PC-9 (cell line): ENCODE measurements around the gene S100A8. TPM values are rescaled to one million over a fixed set of nuclear protein-coding genes. Genes with fewer than 3 reads are reported as not detected.
"Not testable (repeated sequence)": the region's sequence is repeated elsewhere in the genome, so short reads cannot be mapped to it uniquely, and the experiment has no call there.

Experiments used
- BruUV-seq: library from RNA; stranded (reverse); fragments of 400-500 nt; replicated peaks from 2 replicates; lab custom pipeline; 2021; lab: Mats Ljungman, UMichigan
- CTCF ChIA-PET: fragments of 300-600 bp; sonication (Branson Sonifier 250); formaldehyde crosslinking; loops from one replicate; lab custom pipeline; 2022; ENCODE audit warnings: antibody characterized with exemption; lab: Charles Lee
- POLR2A ChIA-PET: fragments of 300-600 bp; sonication (Branson Sonifier 250); formaldehyde crosslinking; loops from one replicate; lab custom pipeline; 2022; ENCODE audit warnings: antibody characterized with exemption; ENCODE audit not compliant: unreplicated experiment; lab: Charles Lee
- DNase-seq, 2 experiments: peaks; one replicate each; pipeline versions ENCODE4 v3.0.0 to v3.0.0-alpha.2; 2015 to 2022; ENCODE audit warnings: mixed read lengths in 1 of 2
- H2AFZ ChIP-seq: fragments of 200-600 bp; sonication (generic); 2 replicates; pipeline ENCODE4 v1.8.1; 2017; ENCODE audit warnings: antibody characterized with exemption
- H3F3A ChIP-seq: fragments of 200-600 bp; sonication (generic); 2 replicates; pipeline ENCODE4 v1.8.1; 2017; ENCODE audit warnings: antibody characterized with exemption, mild to moderate bottlenecking, low read depth; ENCODE audit not compliant: insufficient read depth
- H3K27ac ChIP-seq: fragments of 200-600 bp; sonication (generic); 2 replicates; pipeline ENCODE4 v1.6.1; 2016; ENCODE audit warnings: mixed run types
- H3K27me3 ChIP-seq: fragments of 200-600 bp; sonication (generic); 2 replicates; pipeline ENCODE4 v1.6.1; 2016; ENCODE audit warnings: low read depth, mixed run types; ENCODE audit not compliant: insufficient read depth
- H3K36me3 ChIP-seq: fragments of 200-600 bp; sonication (generic); 2 replicates; pipeline ENCODE4 v1.6.1; 2016; ENCODE audit warnings: low read depth, mixed run types
- H3K4me1 ChIP-seq: fragments of 200-600 bp; sonication (generic); replicated peaks from 2 replicates; pipeline ENCODE4 v1.6.1; 2016; ENCODE audit warnings: mixed run types; ENCODE audit not compliant: insufficient read depth
- H3K4me2 ChIP-seq: fragments of 200-600 bp; sonication (generic); 2 replicates; pipeline ENCODE4 v1.6.1; 2017; ENCODE audit warnings: mixed run types
- H3K4me3 ChIP-seq: fragments of 200-600 bp; sonication (generic); 2 replicates; pipeline ENCODE4 v1.6.1; 2016; ENCODE audit warnings: mixed run types
- H3K79me2 ChIP-seq: fragments of 200-600 bp; sonication (generic); 2 replicates; pipeline ENCODE4 v1.6.1; 2017; ENCODE audit warnings: low read depth, mixed run types
- H3K9me2 ChIP-seq: fragments of 200-600 bp; sonication (generic); 2 replicates; pipeline ENCODE4 v1.8.1; 2017; ENCODE audit warnings: mild to moderate bottlenecking; ENCODE audit not compliant: insufficient read depth
- H3K9me3 ChIP-seq: fragments of 200-600 bp; sonication (generic); 2 replicates; pipeline ENCODE4 v1.8.1; 2016; ENCODE audit warnings: low read depth; ENCODE audit not compliant: insufficient read depth
- H4K20me1 ChIP-seq: fragments of 200-600 bp; sonication (generic); 2 replicates; pipeline ENCODE4 v1.8.1; 2017; ENCODE audit not compliant: insufficient read depth
- EZH2 ChIP-seq: fragments of 200-600 bp; sonication (generic); IDR thresholded peaks from 2 replicates; pipeline ENCODE4 v1.8.0; 2017; ENCODE audit warnings: antibody characterized with exemption, low read depth
- intact Hi-C: fragments of 100-400 bp; cut with micrococcal nuclease; formaldehyde crosslinking; loops from one replicate; pipeline ENCODE4 v1.10.0; 2022; ENCODE audit not compliant: unreplicated experiment
- total RNA-seq: library from RNA; stranded (reverse); gene quantifications from 2 replicates; pipeline ENCODE4 v1.2.3, GENCODE V29; 2021
- TF ChIP-seq, protein P1 (sequence below): fragments of 200-600 bp; sonication (generic); conservative IDR thresholded peaks from 2 replicates; pipeline ENCODE4 v1.6.1; 2017; ENCODE audit warnings: mixed run types, antibody characterized with exemption, mild to moderate bottlenecking, moderate library complexity

S100A8 gene
- total RNA-seq, 1 experiment from 2014 or later, result not detected

GRCh38 chr1:153417136-153417888 lies 26.4 kb upstream of the S100A8 start:
- ChIA-PET CTCF (no interaction called here), POLR2A (no interaction called here)
- H3K27me3 ChIP-seq, result peaks cover 40% of the 10 kb centered on the region
- H3F3A ChIP-seq, result no peaks in the 10 kb centered on the region
- no peaks in the 10 kb centered on the region for H3K4me1 ChIP-seq
- H3K4me3 ChIP-seq, result no peak overlapping the region
- H2AFZ ChIP-seq, result no peak overlapping the region
- no peaks in the 10 kb centered on the region for H4K20me1 ChIP-seq
- H3K9me2 ChIP-seq, result no peaks in the 10 kb centered on the region
- no TSS peak for BruUV-seq
- TF ChIP-seq, protein P1, sequence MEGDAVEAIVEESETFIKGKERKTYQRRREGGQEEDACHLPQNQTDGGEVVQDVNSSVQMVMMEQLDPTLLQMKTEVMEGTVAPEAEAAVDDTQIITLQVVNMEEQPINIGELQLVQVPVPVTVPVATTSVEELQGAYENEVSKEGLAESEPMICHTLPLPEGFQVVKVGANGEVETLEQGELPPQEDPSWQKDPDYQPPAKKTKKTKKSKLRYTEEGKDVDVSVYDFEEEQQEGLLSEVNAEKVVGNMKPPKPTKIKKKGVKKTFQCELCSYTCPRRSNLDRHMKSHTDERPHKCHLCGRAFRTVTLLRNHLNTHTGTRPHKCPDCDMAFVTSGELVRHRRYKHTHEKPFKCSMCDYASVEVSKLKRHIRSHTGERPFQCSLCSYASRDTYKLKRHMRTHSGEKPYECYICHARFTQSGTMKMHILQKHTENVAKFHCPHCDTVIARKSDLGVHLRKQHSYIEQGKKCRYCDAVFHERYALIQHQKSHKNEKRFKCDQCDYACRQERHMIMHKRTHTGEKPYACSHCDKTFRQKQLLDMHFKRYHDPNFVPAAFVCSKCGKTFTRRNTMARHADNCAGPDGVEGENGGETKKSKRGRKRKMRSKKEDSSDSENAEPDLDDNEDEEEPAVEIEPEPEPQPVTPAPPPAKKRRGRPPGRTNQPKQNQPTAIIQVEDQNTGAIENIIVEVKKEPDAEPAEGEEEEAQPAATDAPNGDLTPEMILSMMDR, result no peak
- no peak for TF ChIP-seq EZH2
- no peaks in the 10 kb centered on the region for H3K9me3 ChIP-seq
- intact Hi-C loops, result no loop called here
- H3K79me2 ChIP-seq, result no peaks in the 10 kb centered on the region
- DNase-seq, result no peak
- no peak overlapping the region for H3K27ac ChIP-seq
- H3K4me2 ChIP-seq, result no peak overlapping the region
- H3K36me3 ChIP-seq, result no peaks in the 10 kb centered on the region

DNA sequence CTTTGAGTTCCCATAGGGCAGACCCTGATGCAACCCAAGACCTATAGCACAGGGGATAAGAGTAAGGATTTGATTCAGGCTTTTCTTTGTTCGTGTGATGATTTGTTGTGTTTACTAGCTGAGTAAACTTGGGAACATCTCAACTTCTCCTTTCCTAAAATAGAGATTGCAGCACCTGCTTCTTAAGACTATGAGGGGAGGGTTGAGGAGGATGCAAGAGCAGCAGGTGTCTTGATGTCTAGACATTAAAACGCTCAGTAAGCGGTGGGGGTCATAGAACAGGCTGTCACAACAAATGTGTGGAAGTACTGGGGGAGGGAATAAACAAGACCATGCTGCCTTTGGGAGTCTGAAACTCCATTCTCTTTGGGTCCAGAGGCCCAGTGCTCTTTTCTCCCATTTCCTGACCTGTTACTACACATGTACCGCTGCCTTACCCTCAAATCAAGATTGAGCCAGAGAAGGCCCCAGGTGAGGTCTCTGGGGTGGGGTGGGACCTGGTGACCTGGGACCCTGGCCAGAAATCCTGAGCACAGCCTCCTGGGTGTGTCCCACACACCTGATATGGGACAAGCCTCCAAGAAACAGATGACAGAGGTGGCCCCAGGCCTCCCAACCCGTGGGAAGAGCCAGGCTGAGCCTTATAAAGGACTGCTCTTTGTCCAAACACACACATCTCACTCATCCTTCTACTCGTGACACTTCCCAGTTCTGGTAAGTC lies 25.1 kb upstream of the S100A8 start, which contains the start of gene S100A7A:
S100A7A (plus strand) TSS at position 671 of the 721 bp plus-strand sequence. CDS start 1,563 bp downstream, outside the sequence.
- no peak within 1 kb of the TSS for H3K4me2 ChIP-seq
- H3K36me3 ChIP-seq, result no peaks in the 10 kb centered on the region
- H3K4me3 ChIP-seq, result no peak within 1 kb of the TSS
- H3K27ac ChIP-seq, result no peak within 1 kb of the TSS
- H2AFZ ChIP-seq, result no peak within 1 kb of the TSS
- H4K20me1 ChIP-seq, result no peaks in the 10 kb centered on the region
- no peaks in the 10 kb centered on the region for H3K9me3 ChIP-seq
- H3K4me1 ChIP-seq, result no peaks in the 10 kb centered on the region
- intact Hi-C loops, result no loop called here
- TF ChIP-seq, protein P1, result no peak
- TF ChIP-seq EZH2, result no peak
- no TSS peak for BruUV-seq
- H3K27me3 ChIP-seq, result peaks cover 35% of the 10 kb centered on the region
- no peaks in the 10 kb centered on the region for H3K9me2 ChIP-seq
- H3F3A ChIP-seq, result no peaks in the 10 kb centered on the region
- no peaks in the 10 kb centered on the region for H3K79me2 ChIP-seq
- DNase-seq, result no peak
- CTCF ChIA-PET, result no interaction called here
- POLR2A ChIA-PET, result no interaction called here

DNA sequence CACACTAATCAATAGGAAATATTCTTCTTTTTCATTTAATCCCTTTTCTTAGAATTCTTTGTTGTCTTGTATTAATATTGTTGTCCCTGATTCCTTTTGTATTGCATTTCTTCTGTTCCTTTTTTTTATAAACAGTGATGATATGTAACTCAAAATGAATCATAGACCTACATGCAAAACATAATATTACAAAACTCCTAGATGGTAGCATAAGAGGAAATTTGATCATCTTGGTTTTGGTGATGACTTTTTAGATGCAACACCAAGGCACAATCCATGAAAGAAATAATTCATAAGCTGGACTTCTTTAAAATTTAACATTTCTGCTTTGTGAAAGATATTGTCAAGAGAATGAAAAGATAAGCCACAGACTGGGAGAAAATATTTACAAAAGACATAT lies 23.1 kb upstream of the S100A8 start:
- BruUV-seq, H3K79me2 ChIP-seq, H3K4me1 ChIP-seq, CTCF ChIA-PET, H2AFZ ChIP-seq, H3F3A ChIP-seq, H3K9me3 ChIP-seq, H3K36me3 ChIP-seq, intact Hi-C loops, H3K9me2 ChIP-seq, H3K4me3 ChIP-seq, H4K20me1 ChIP-seq, POLR2A ChIA-PET, DNase-seq, H3K4me2 ChIP-seq, H3K27ac ChIP-seq: not testable (repeated sequence)
- H3K27me3 ChIP-seq, result peaks cover 28% of the 10 kb centered on the region

DNA sequence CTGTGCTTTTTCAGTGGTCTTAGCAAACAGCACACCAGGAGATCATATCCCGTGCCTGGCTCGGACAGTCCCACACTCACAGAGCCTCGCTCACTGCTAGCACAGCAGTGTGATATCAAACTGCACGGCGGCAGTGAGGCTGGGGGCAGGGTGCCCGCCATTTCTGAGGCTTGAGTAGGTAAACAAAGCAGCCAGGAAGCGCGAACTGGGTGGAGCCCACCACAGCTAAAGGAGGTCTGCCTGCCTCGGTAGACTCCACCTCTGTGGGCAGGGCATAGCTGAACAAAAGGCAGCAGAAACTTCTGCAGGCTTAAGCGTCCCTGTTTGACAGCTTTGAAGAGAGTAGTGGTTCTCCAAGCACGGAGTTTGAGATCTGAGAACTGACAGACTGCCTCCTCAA lies 16.4 kb upstream of the S100A8 start:
- H2AFZ ChIP-seq, DNase-seq, H3K4me1 ChIP-seq, H3K4me2 ChIP-seq, H3K79me2 ChIP-seq, CTCF ChIA-PET, BruUV-seq, H3K9me2 ChIP-seq, intact Hi-C loops, H3K4me3 ChIP-seq, H4K20me1 ChIP-seq, H3K9me3 ChIP-seq, H3F3A ChIP-seq, POLR2A ChIA-PET, H3K27ac ChIP-seq, H3K36me3 ChIP-seq: not testable (repeated sequence)
- peaks cover 19% of the 10 kb centered on the region for H3K27me3 ChIP-seq

- POLR2A ChIA-PET, CTCF ChIA-PET: not testable (repeated sequence)
Observed at GRCh38 chr1:153405825-153406599, 15.1 kb upstream of the S100A8 start.

More at GRCh38 chr1:153405825-153406599, 15.1 kb upstream of the S100A8 start:
- not testable (repeated sequence) for H3K4me3 ChIP-seq, H3K4me1 ChIP-seq, BruUV-seq, H4K20me1 ChIP-seq, H3K4me2 ChIP-seq, H3K9me2 ChIP-seq, H2AFZ ChIP-seq, H3K9me3 ChIP-seq, H3K27ac ChIP-seq, H3F3A ChIP-seq, H3K79me2 ChIP-seq, H3K36me3 ChIP-seq, DNase-seq
- intact Hi-C loops, result loop anchor here (2.0 kb wide), 1 partner anchor 53 kb away; no protein-coding TSS in a partner anchor
- peaks cover 19% of the 10 kb centered on the region for H3K27me3 ChIP-seq
